ENCODE results near the gene ERC2. TPM values are rescaled to one million over a fixed set of nuclear protein-coding genes. Genes with fewer than 3 reads are reported as not detected.

The ERC2 gene
- total and polyA plus RNA-seq, 2 of the 13 experiments (the other 11 are each of a cell fraction or from before 2014, with no cell fraction given) = 0.16 to 0.22 TPM

- TF ChIP-seq, protein P1, sequence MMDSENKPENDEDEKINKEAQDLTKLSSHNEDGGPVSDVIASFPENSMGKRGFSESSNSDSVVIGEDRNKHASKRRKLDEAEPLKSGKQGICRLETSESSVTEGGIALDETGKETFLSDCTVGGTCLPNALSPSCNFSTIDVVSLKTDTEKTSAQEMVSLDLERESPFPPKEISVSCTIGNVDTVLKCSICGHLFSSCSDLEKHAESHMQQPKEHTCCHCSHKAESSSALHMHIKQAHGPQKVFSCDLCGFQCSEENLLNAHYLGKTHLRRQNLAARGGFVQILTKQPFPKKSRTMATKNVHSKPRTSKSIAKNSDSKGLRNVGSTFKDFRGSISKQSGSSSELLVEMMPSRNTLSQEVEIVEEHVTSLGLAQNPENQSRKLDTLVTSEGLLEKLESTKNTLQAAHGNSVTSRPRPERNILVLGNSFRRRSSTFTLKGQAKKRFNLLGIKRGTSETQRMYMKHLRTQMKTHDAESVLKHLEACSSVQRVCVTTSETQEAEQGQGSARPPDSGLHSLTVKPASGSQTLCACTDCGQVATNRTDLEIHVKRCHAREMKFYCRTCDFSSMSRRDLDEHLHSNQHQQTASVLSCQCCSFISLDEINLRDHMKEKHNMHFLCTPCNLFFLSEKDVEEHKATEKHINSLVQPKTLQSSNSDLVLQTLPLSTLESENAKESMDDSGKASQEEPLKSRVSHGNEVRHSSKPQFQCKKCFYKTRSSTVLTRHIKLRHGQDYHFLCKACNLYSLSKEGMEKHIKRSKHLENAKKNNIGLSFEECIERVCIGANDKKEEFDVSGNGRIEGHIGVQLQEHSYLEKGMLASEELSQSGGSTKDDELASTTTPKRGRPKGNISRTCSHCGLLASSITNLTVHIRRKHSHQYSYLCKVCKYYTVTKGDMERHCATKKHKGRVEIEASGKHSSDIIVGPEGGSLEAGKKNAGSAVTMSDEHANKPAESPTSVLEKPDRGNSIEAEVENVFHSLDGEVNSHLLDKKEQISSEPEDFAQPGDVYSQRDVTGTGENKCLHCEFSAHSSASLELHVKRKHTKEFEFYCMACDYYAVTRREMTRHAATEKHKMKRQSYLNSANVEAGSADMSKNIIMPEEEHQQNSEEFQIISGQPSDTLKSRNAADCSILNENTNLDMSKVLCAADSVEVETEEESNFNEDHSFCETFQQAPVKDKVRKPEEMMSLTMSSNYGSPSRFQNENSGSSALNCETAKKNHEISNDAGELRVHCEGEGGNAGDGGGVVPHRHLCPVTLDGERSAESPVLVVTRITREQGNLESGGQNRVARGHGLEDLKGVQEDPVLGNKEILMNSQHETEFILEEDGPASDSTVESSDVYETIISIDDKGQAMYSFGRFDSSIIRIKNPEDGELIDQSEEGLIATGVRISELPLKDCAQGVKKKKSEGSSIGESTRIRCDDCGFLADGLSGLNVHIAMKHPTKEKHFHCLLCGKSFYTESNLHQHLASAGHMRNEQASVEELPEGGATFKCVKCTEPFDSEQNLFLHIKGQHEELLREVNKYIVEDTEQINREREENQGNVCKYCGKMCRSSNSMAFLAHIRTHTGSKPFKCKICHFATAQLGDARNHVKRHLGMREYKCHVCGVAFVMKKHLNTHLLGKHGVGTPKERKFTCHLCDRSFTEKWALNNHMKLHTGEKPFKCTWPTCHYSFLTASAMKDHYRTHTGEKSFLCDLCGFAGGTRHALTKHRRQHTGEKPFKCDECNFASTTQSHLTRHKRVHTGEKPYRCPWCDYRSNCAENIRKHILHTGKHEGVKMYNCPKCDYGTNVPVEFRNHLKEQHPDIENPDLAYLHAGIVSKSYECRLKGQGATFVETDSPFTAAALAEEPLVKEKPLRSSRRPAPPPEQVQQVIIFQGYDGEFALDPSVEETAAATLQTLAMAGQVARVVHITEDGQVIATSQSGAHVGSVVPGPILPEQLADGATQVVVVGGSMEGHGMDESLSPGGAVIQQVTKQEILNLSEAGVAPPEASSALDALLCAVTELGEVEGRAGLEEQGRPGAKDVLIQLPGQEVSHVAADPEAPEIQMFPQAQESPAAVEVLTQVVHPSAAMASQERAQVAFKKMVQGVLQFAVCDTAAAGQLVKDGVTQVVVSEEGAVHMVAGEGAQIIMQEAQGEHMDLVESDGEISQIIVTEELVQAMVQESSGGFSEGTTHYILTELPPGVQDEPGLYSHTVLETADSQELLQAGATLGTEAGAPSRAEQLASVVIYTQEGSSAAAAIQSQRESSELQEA (CRISPR knock-in tag; IDR thresholded peaks at IDR 0.05; ENCODE audit: not compliant biosample characterization) = no peak
- no peak for TF ChIP-seq ATF1 (CRISPR knock-in tag; IDR thresholded peaks at IDR 0.05)
- TF ChIP-seq FOXO4 (CRISPR knock-in tag; conservative IDR thresholded peaks at IDR 0.05) = no peak
- TF ChIP-seq, protein P2, sequence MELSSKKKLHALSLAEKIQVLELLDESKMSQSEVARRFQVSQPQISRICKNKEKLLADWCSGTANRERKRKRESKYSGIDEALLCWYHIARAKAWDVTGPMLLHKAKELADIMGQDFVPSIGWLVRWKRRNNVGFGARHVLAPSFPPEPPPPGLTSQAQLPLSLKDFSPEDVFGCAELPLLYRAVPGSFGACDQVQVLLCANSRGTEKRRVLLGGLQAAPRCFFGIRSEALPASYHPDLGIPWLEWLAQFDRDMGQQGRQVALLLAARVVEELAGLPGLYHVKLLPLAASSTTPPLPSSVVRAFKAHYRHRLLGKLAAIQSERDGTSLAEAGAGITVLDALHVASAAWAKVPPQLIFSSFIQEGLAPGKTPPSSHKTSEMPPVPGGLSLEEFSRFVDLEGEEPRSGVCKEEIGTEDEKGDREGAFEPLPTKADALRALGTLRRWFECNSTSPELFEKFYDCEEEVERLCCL (CRISPR knock-in tag; IDR thresholded peaks at IDR 0.05; ENCODE audit: borderline replicate concordance) = peak; percentile 89; the same call in 1 of the 2 replicates
- peak; percentile 99 for TF ChIP-seq DNMT3B (CRISPR knock-in tag; conservative IDR thresholded peaks at IDR 0.05)
- peak; percentile 99 for TF ChIP-seq SMAD3 (CRISPR knock-in tag; IDR thresholded peaks at IDR 0.05)
- no peak for TF ChIP-seq SRSF4 (IDR thresholded peaks at IDR 0.05; ENCODE audit: low read depth, low read length, poor library complexity, severe bottlenecking)
- no peak for TF ChIP-seq ZNF572 (CRISPR knock-in tag; IDR thresholded peaks at IDR 0.05)
- TF ChIP-seq, protein P3, sequence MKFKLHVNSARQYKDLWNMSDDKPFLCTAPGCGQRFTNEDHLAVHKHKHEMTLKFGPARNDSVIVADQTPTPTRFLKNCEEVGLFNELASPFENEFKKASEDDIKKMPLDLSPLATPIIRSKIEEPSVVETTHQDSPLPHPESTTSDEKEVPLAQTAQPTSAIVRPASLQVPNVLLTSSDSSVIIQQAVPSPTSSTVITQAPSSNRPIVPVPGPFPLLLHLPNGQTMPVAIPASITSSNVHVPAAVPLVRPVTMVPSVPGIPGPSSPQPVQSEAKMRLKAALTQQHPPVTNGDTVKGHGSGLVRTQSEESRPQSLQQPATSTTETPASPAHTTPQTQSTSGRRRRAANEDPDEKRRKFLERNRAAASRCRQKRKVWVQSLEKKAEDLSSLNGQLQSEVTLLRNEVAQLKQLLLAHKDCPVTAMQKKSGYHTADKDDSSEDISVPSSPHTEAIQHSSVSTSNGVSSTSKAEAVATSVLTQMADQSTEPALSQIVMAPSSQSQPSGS (CRISPR knock-in tag; IDR thresholded peaks at IDR 0.05) = peak; percentile 87
- TF ChIP-seq SRF (IDR thresholded peaks at IDR 0.05; ENCODE audit: low read depth, low read length) = no peak
- peak; percentile 70 for TF ChIP-seq HOXA3 (CRISPR knock-in tag; IDR thresholded peaks at IDR 0.05)
- peak; percentile 45; the same call in 1 of the 2 replicates for TF ChIP-seq ZNF670 (CRISPR knock-in tag; IDR thresholded peaks at IDR 0.05; ENCODE audit: borderline replicate concordance)
- peak; percentile 83; the same call in 1 of the 2 replicates for TF ChIP-seq ZNF235 (CRISPR knock-in tag; IDR thresholded peaks at IDR 0.05; ENCODE audit: borderline replicate concordance)
- TF ChIP-seq, protein P4, sequence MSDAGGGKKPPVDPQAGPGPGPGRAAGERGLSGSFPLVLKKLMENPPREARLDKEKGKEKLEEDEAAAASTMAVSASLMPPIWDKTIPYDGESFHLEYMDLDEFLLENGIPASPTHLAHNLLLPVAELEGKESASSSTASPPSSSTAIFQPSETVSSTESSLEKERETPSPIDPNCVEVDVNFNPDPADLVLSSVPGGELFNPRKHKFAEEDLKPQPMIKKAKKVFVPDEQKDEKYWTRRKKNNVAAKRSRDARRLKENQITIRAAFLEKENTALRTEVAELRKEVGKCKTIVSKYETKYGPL (CRISPR knock-in tag; IDR thresholded peaks at IDR 0.05) = peak; percentile 84; the same call in 1 of the 2 replicates
- peak; percentile 56; the same call in 1 of the 2 replicates for TF ChIP-seq SP4 (CRISPR knock-in tag; IDR thresholded peaks at IDR 0.05)
- no peak for TF ChIP-seq DR1 (CRISPR knock-in tag; IDR thresholded peaks at IDR 0.05)
These were observed 26.5 kb upstream of the ERC2 start (continued) for GRCh38 chr3:56494679-56495322.
